HG02763 (cell line): ENCODE measurements around the gene SH3RF3.

Source experiments
- ATAC-seq: cut with Tn5 transposase; IDR thresholded peaks from one replicate; pipeline ENCODE4 v1.9.1; 2021; ENCODE audit warnings: mild to moderate bottlenecking, moderate library complexity; ENCODE audit not compliant: unreplicated experiment

SH3RF3 gene

GRCh38 chr2:109347626-109348025 is 218.6 kb downstream of the SH3RF3 start:
- no peak for ATAC-seq

GRCh38 chr2:109348190-109348589 is 219.2 kb downstream of the SH3RF3 start:
- ATAC-seq: no peak

- no peak for ATAC-seq
Measured at GRCh38 chr2:109348671-109349502, 219.9 kb downstream of the SH3RF3 start.

GRCh38 chr2:109349503-109350465 is 220.8 kb downstream of the SH3RF3 start:
- ATAC-seq: no peak

- no peak for ATAC-seq
Measured at GRCh38 chr2:109350526-109350925, 221.5 kb downstream of the SH3RF3 start.

- no peak for ATAC-seq
Measured at GRCh38 chr2:109351164-109351756, 222.3 kb downstream of the SH3RF3 start.

GRCh38 chr2:109352056-109352897 is 223.3 kb downstream of the SH3RF3 start:
- ATAC-seq: no peak

GRCh38 chr2:109352898-109353689 is 224.1 kb downstream of the SH3RF3 start:
- ATAC-seq: no peak

GRCh38 chr2:109353806-109354745 is 225.1 kb downstream of the SH3RF3 start:
- no peak for ATAC-seq

- no peak for ATAC-seq
Measured at GRCh38 chr2:109355192-109355843, 226.3 kb downstream of the SH3RF3 start.

- no peak for ATAC-seq
Measured at GRCh38 chr2:109356324-109357035, 227.5 kb downstream of the SH3RF3 start.

- ATAC-seq: no peak
Measured at GRCh38 chr2:109364217-109364616, 235.2 kb downstream of the SH3RF3 start.

- ATAC-seq: no peak
Measured at GRCh38 chr2:109365131-109365530, 236.1 kb downstream of the SH3RF3 start.

- no peak for ATAC-seq
Measured at GRCh38 chr2:109367683-109368082, 238.7 kb downstream of the SH3RF3 start.

GRCh38 chr2:109368798-109369197 is 239.8 kb downstream of the SH3RF3 start:
- ATAC-seq: no peak

GRCh38 chr2:109369671-109370191 is 240.7 kb downstream of the SH3RF3 start:
- ATAC-seq: no peak

- no peak for ATAC-seq
Measured at GRCh38 chr2:109370399-109371035, 241.5 kb downstream of the SH3RF3 start.
